GM18873 (cell line): ENCODE results near the gene GAK.

Source experiments
- ATAC-seq: cut with Tn5 transposase; IDR thresholded peaks from one replicate; pipeline ENCODE4 v1.9.1; 2021; ENCODE audit warnings: mild to moderate bottlenecking, moderate library complexity, moderate number of reproducible peaks; ENCODE audit not compliant: unreplicated experiment, low FRiP score

Gene GAK

DNA sequence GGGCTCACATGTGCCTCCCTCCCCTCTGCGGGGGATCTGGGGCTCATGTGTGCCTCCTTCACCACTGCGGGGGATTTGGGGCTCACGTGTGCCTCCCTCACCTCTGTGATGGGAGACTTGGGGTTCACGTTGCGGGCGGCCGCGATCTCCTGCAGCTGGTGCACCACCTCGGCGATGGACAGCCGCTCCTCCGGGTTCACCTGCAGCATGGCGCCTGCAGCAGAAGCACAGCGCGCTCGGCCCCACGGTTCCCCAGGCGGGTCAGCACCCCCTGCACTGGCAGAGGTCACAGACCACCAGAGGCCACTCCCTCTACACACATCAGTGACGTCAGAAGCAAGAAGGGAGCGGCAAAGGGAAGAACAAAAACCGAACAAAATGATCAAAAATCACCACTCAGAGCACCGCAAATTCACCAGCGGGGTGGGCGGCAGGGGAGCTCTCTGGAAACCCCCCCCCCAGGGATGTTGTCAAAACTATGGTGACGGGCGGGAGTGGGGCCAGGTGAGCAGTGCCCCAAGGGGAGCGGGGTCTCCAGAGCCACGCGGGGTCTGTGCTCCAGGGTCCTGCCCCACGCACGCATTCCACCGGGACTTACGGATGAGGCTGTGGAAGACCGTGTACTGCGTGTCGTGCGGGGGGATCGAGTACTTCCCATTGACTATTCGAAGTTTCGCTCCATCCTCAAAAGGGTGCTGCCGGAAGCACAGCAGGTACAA, 38.7 kb downstream of the GAK start:
- ATAC-seq = no peak

DNA sequence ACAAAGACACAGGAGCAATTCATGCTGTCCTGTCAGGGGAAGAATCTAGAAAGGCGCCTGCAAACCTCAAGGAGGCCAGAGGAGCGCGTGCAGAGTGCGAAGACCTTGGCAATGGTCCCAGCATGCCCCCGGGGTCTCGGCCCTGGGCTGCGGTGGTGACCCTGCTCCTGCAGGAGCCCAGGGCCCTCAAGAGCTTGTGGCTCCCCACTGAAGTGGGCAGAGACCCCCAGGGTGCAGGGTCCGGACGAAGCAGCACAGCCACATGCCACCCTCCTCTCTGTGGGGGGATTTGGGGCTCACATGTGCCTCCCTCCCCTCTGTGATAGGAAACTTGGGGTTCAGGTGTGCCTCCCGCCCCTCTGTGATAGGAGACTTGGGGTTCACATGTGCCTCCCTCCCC, 39.3 kb downstream of the GAK start:
- no peak for ATAC-seq

DNA sequence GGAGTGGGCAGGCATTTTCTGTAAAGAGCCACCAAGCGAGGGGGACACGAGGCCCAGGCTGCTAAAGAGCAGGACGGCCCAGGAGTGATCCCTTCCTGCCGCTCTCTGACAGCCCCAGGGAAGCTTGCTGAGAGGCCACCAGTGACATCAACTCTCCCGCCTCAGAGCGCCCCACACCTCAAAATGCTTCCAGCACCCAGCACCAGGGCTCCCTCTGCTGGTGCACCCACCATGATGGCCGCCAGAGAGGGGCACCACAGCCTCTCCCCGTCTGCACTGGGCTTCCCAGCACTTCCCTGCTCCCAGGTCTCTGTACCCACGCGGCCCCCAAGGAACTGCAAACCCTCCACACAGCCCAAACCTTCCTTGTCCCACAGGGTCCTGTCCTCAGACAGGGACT, 40.4 kb downstream of the GAK start:
- no peak for ATAC-seq

DNA sequence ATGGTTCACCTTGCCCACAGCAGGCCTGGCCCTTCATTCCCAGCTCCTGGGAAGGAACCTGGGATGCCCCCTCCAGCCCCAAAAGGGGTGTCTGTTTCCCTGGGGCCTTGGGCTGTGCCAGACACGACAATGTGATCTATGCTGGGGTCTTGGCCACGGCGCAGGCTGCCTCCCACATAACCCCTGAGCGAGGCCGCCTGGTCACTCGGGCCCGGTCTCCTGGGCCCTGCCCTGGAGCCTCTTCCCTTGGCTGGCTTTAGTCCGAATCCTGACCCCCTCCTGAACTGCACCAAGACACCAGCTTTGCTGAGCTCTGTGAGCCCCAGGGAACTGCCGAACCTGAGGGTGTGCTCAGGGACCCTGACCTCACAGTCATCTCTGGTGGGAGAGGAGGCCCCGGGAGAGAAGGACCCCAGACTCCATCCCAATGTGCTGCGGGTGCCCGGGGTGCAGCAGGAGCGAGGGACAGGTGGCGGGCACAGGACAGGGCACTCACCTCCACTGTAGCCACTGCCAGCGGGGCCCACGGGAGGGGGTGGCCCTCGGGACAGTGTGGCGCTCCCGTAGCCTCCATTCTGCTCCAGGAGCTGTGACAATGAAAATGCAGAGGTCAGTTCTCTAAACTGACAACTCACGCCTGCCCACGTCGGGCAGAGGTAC, 42.0 kb downstream of the GAK start:
- ATAC-seq = no peak

DNA sequence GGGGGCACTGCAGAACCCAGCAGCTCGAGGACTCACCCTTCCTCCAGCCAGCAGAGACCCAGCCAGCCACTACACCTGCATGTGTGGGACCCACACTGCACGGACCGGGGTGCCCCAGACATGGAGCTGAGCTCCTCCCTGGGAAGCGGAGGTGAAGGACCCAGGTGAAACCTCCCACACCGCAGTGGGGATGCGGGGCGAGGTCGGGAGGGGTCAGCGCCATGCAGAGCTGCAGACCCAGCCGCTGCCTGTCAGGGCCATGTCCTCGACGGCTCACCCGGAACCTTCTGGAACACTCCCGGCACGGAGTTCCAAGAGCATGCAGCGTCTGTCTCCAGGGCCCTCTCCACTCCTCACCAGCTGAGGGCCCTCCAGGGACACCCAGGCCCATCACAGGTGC, 42.6 kb downstream of the GAK start:
- ATAC-seq = no peak

DNA sequence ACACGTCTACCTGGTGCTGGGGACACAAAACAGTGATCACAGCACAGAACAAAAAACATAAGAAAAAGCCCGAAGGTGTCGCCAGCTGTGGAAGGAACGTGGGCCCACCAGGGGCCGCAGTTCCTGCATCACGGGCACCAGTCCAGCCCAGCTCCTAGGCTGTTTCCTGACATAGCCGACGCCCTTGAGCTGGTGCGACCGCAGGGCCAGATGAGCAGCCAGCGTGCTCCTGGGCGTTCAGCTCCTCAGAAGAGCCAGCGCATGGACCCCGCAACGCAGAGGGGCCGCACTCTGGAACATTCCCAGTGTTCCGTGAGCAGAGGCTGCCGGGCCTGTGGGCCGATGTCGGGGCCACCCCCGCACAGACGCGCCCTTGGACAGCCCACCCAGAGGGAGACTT, 44.1 kb downstream of the GAK start:
- ATAC-seq = no peak

DNA sequence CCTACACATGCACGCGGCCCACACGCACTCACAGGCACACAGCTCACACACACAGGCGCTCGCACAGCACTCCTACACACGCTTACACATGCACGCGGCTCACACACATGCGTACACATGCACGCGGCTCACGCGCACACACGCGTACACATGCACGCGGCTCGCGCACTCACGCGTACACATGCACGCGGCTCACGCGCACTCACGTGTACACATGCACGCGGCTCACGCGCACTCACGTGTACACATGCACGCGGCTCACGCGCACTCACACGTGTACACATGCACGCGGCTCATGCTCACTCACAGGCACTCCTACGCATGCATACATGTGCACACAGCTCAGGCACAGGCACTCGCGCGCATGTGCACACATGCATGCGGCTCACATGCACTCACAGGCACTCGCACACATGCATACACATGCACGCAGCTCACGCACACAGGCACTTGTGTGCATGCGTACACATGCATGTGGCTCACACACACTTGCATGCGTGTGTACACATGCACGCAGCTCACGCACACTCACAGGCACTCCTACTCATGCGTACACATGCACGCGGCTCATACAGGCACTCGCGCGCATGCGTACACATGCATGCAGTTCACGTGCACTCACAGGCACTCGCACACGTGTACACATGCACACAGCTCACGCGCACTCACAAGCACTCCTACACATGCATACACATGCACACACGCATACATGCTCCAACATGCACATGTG, 44.9 kb downstream of the GAK start:
- ATAC-seq = no peak

DNA sequence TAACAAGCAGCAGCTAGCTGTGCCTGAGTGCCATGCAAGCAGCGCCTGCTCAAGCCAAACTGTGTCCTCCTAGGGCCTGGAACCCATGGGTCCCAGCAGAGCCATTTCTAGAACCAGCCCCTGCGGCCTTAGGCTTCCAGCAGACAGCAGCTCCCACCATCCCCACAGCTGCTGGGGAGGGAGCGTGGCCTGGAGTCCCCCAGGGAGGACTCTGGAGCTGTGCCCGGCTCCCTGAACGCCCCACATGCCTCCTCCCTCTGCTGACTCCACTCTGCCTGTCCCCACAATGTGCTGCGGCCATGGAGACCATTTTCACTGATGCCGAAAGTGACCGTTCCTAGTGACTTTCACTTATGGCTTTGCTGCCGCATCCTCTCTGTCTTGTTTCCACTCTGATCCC, 45.9 kb downstream of the GAK start:
- ATAC-seq = no peak

DNA sequence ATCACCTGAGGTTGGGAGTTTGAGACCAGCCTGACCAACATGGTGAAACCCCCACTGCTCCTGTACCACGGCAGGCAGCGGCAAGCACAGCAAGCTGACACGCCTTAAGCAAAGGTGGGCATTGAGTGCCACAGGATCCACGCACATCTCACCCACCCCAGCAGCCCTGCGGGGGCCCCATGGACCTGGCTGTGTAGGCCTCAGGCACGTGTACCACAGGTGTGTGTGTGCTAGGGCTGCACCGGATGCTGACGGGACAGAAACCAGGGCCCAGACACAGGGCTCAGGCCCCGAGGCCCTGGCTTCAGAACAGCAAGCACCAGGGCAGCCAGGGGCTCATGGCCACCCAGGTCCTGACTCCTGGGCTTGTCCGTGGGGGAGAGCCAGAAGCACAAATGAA, 46.8 kb downstream of the GAK start:
- no peak for ATAC-seq

DNA sequence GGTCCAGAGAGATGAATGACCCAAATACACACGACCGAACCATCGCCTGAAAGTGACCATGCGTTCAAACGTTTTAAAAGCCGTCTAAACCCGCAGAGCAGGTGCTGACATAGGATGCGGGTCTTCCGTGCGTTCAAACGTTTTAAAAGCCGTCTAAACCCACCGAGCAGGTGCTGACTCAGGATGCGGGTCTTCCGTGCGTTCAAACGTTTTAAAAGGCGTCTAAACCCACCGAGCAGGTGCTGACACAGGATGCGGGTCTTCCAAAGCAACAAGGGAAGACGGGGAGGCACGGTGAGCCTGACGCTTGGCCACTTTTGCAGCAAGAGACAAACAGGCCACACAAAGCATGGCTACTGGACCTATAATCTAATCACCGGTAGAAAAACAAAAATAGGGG, 47.2 kb downstream of the GAK start:
- ATAC-seq = no peak

DNA sequence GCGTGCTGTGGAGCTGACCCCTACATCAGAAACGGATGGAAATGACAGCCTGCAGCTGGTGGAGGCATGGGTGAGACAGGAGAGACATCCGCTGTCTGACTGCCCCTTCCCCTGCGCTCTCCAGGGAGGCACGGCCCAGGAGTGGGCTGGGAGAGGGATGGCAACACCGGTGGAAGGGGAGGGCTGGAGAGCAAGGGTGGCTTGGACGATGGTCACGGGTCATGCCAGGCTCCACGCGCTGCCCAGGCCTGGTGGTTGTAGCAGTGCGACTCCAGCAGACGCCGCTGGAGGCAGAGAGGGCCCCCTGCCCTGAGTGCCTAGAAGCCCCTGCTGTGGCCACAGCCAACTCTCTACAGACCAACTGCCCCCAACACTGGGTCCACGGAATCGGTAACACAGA, 47.9 kb downstream of the GAK start:
- ATAC-seq = no peak

DNA sequence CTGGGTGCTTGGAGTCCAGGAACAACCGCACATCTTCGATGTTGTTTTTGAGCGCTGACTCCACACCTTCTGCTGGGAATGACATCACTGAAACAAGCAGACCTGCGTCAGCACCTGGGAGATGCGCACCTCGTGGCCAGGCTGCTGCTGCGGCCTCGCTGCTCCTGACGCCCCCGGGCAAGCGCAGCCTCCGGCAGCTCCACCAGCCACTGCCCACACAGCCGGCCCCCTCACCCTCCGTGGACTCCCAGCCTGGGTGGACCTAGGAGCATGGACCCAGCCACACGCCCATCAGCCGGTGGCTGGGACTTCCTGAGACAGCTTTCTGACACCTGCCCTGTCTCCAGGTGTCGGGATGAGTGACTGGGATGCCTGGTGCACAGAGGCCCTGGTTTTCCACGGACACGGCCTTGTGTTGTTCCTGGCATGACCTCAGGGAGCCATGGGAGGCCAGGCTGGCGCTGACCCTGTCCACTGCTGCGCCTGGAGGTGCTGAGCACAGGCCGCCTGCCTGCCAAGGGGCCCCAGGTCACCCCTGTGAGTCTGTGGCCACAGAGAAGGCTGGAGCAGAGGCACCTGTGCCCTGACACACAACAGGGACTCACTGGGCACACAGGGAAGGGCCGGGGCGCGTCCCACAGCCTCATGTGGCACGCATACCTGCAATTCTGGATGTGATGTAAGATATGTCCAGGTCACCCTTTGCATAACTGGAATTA, 48.6 kb downstream of the GAK start:
- no peak for ATAC-seq

DNA sequence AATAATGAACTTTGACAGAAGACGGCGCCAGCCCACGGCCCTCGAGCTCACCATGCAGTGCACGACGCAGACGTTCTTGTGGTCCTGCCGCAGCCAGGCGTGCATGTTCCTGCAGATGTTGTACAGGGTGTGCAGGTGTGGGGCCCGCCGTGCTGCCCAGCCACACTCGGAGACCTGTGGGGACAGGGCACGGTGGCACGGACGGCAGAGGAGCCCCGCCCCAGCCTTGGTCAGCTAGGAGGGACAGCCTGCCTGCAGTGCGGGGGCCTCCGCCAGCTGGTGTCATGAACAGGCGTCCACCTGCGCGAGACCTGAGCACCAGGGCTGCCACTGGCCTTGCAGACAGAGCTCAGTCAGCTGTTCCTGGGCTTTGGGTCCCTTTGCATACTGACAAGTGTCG, 49.5 kb downstream of the GAK start:
- ATAC-seq = no peak

DNA sequence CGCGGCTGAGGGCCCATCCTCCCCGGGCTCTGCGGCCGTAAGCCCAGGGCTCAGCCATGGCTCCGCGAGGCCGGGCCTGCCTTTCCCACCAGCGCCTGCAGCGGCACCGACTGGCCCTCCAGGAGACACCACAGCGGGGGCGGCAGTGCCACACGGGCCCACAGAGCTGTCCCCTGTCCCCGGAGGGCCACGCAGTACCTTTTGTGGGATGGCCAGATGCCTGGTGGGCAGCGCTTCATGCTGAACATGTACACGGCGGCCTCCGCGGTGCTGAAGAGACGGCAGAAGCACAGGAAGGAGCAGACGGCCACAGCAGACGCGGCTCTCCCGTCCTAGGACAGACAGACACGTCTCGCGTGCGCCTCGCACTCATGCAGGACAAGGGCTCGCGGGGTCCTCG, 50.4 kb downstream of the GAK start:
- ATAC-seq = no peak

DNA sequence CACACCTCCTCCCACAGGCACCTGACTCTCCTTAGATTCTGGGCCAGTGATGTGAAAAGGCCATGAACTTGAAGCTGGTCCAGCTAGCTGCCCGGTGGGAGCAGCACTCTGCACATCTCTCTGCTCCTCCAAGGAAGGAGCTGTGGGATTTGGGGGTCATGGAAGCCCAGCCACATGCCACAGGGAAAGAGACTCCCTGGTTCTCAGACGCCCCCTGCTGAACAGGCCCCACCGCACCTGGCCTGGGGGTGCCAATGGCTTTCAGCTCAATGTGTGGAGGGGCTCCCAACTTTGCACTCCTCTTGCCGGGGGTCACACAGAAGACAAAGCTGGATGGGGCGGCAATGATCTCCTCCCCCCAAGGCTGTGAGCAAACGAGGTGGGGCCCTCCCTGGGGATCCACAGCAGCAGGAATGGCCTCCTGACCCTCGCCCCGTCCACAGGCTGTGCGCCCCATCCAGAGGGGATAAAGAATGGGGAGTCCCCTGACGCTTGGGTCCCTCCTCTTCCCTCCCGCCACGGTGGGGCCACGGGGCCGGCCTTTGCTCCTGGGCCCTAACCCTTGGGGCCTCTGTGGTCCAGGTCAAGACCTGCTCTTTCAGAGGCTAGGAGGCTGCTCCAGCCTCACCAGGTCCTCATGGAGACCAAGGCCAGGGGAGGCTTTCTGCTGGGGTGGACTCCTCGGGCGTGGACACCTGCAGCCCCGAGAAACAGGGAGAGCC, 51.3 kb downstream of the GAK start:
- ATAC-seq = no peak

DNA sequence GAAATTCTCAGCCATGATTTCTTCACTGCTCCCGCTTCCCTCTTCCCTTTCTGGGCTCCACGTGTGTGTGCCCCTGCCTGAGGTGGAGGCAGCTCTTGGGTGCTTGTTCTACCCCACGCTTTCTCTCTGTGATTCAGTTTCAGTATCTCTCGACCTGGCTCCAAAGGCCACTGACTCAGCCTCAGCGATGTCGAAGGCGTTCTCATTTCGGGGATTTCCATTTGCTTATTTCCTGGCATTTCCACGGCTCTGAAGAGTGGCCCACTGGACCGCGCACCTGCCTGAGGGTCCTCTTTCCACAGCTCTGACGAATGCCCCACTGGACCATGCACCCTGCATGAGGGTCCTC, 52.4 kb downstream of the GAK start:
- no peak for ATAC-seq

DNA sequence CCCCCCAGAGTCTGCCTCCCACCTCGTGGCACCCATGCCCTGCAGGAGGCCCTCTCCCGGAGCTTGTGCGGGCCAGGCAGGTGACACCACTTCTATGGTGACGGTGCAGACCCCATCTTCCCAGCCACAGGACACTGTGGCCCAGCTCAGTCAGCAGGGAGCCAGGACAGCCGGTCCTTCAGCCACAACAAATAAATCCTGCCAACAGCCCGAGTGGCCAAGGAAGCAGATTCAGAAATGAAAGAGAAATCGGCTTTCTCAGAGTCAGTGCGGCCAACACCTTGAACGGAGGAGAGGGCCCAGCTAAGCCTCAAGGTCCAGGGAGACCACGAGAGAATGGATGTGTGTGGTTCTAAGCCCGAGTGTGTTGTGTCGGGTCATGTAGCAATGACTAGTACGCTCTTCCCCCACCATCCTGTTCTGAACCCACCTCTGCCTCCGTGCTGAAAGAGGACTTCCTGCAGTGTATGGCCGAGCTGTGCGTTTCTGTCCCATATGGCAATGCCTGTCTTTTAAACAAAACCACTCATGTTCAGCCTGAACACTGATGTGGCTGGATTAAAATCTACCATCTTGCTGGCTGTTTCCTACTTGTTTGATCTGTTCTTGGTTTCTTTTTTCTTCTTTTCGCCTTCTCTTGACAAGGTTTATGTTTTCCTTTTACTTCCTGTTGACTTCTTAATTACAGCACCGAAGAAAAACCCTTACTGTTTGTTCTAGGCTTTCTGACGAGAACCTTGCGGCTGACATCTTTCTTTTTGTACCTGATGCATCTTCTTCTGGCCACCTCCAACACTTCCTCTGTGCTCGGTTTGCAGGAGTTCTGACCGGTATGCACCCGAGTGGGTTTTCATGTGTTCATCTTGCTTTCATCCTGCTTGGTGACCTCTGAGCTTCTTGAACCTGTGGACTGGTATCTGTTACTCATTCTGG, 53.1 kb downstream of the GAK start:
- ATAC-seq = no peak

DNA sequence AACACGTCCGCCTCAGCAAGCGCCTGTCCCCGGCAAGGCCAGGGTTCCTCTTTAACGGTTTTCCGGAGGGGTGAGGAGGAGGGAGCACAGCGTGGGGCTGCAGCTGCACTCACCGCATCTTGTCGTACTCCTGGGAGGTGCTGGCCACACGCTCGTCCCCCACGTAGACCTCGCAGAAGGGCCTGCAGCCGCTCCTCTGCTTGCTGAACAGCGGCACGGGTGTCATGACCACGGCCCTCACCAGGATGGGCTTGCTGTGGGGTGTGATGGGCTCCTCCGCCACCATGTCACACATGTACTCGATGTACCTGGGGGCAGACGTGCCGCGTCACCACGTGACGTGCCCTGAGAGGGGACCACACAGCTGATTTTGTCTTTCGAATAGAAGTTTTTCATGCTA, 54.6 kb downstream of the GAK start:
- no peak for ATAC-seq

DNA sequence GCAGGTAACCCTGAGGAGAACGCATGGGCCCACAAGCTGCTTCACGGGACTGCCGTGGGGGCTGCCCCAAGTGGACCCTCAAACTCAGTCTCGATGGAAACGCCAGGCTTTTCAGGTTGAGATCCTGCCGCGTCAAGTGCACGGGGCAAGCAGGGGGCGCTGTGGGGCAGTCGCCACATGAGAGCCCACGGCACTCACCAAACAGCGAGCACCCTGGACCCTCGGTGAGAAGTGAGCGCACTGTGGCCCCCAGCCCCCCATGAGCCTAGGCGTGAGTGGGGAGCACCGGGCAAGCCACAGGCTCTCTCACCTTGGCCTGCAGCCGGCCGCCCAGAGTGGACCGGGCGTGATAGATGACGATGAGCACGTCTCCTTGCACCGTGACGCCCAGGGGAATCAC, 55.3 kb downstream of the GAK start:
- no peak for ATAC-seq
